ENCODE measurements around the gene DOCK10.

GRCh38 chr2:224831530-224831929 is 210.7 kb downstream of the DOCK10 start:
- TF ChIP-seq POLR2AphosphoS5 (IDR thresholded peaks at IDR 0.05; ENCODE audit: low read depth, low read length) (no peak), TCF7L2 (IDR thresholded peaks at IDR 0.05; ENCODE audit: low read depth, low read length) (no peak)

Data from Panc1 (cell line).